T-cell (primary cell): ENCODE measurements around the gene KCNK3. TPM values are rescaled to one million over a fixed set of nuclear protein-coding genes. Genes with fewer than 3 reads are reported as not detected.

Experiments used
- ATAC-seq, 4 experiments: fragments of 200-7000 bp in 3 of 4; fragments of 150-1000 bp in 1 of 4; cut with Tn5 transposase; replicated peaks in 1 of 4; 1 replicate in 3 of 4; 2 replicates in 1 of 4; pipeline ENCODE4 v1.10.0; 2021; ENCODE audit warnings: moderate library complexity in 3 of 4, mild to moderate bottlenecking in 2 of 4, moderate number of reproducible peaks in 1 of 4
- CTCF ChIA-PET, 2 donors: fragments of 300-600 bp; sonication (Branson Sonifier 250); formaldehyde crosslinking; loops; one replicate each; lab custom pipeline; 2022; ENCODE audit warnings: antibody characterized with exemption in 2 of 2; lab: Charles Lee
- POLR2A ChIA-PET, 2 donors: fragments of 300-600 bp; sonication (Branson Sonifier 250); formaldehyde crosslinking; loops; one replicate each; lab custom pipeline; 2022; ENCODE audit warnings: antibody characterized with exemption in 2 of 2; lab: Charles Lee
- DNase-seq, 35 experiments: peaks; one replicate each; pipeline versions ENCODE4 v3.0.0 to v3.0.0-alpha.2; 2013 to 2023
- H3K27ac ChIP-seq: one replicate; pipeline ENCODE4 v1.5.1; 2013; ENCODE audit warnings: low read length
- H3K27me3 ChIP-seq, 2 experiments: replicated peaks in 1 of 2; 1 replicate in 1 of 2; 2 replicates in 1 of 2; pipeline versions ENCODE4 v1.6.1 to v1.7.0; 2013; ENCODE audit warnings: low read length in 1 of 2, mixed read lengths in 1 of 2; ENCODE audit not compliant: control insufficient read depth in 2 of 2, insufficient read depth in 2 of 2; ENCODE audit errors: extremely low read depth in 1 of 2
- H3K36me3 ChIP-seq, 2 donors: 1 replicate in 1 of 2; 2 replicates in 1 of 2; pipeline versions ENCODE4 v1.6.1 to v1.7.0; 2013; ENCODE audit warnings: low read length in 1 of 2; ENCODE audit not compliant: control insufficient read depth in 2 of 2, insufficient read depth in 1 of 2; ENCODE audit errors: extremely low read depth in 1 of 2
- H3K4me1 ChIP-seq, 2 experiments: 1 replicate in 1 of 2; 2 replicates in 1 of 2; pipeline versions ENCODE4 v1.6.1 to v1.7.0; 2013; ENCODE audit warnings: low read length in 2 of 2, mixed read lengths in 1 of 2; ENCODE audit not compliant: insufficient read depth in 2 of 2, control insufficient read depth in 1 of 2; ENCODE audit errors: extremely low read depth in 1 of 2
- H3K4me3 ChIP-seq, 2 donors: 1 replicate in 1 of 2; 2 replicates in 1 of 2; pipeline versions ENCODE4 v1.5.1 to v1.7.0; 2013; ENCODE audit warnings: mild to moderate bottlenecking in 2 of 2, low read length in 1 of 2, moderate library complexity in 1 of 2; ENCODE audit not compliant: control insufficient read depth in 1 of 2; ENCODE audit errors: extremely low read depth in 1 of 2
- H3K9me3 ChIP-seq: 2 replicates; pipeline ENCODE4 v1.7.0; 2013
- H3K27ac Mint-ChIP-seq, 2 donors: one replicate each; pipeline ENCODE4 v1.8.0; 2020 to 2021; ENCODE audit warnings: mild to moderate bottlenecking in 2 of 2, mixed read lengths in 2 of 2
- H3K27me3 Mint-ChIP-seq, 2 donors: one replicate each; pipeline ENCODE4 v1.8.0; 2021 to 2022; ENCODE audit warnings: mixed read lengths in 2 of 2
- H3K36me3 Mint-ChIP-seq: one replicate; pipeline ENCODE4 v1.8.0; 2021; ENCODE audit warnings: mixed read lengths
- H3K4me1 Mint-ChIP-seq, 3 donors: one replicate each; pipeline ENCODE4 v1.8.0; 2020 to 2022; ENCODE audit warnings: mixed read lengths in 3 of 3, mild to moderate bottlenecking in 1 of 3
- H3K4me3 Mint-ChIP-seq, 3 donors: one replicate each; pipeline ENCODE4 v1.8.0; 2020 to 2022; ENCODE audit warnings: mild to moderate bottlenecking in 3 of 3, mixed read lengths in 3 of 3, moderate library complexity in 3 of 3
- H3K9me3 Mint-ChIP-seq, 3 donors: one replicate each; pipeline ENCODE4 v1.8.0; 2020 to 2022; ENCODE audit warnings: mixed read lengths in 3 of 3
- WGBS: methylation state at CpG from one replicate; pipeline ENCODE4 v1.1.5; 2013; ENCODE audit warnings: missing lambda C conversion rate; ENCODE audit not compliant: insufficient coverage; 5-methylcytosine and 5-hydroxymethylcytosine counted together
- total RNA-seq, 35 experiments: library from RNA in 6 of 35; stranded (reverse) in 6 of 35; fragments of 120-200 nt in 1 of 35; gene quantifications; one replicate each; pipeline versions ENCODE4 v1.2.1 to v1.2.4 and lab custom pipeline; 2013 to 2026

KCNK3 gene
- total RNA-seq, 5 donors from 2014 or later (not counting 1 experiment from before 2014, with no cell fraction given): 0.23 to 0.35 (median 0.26) TPM; not detected in 2

DNA sequence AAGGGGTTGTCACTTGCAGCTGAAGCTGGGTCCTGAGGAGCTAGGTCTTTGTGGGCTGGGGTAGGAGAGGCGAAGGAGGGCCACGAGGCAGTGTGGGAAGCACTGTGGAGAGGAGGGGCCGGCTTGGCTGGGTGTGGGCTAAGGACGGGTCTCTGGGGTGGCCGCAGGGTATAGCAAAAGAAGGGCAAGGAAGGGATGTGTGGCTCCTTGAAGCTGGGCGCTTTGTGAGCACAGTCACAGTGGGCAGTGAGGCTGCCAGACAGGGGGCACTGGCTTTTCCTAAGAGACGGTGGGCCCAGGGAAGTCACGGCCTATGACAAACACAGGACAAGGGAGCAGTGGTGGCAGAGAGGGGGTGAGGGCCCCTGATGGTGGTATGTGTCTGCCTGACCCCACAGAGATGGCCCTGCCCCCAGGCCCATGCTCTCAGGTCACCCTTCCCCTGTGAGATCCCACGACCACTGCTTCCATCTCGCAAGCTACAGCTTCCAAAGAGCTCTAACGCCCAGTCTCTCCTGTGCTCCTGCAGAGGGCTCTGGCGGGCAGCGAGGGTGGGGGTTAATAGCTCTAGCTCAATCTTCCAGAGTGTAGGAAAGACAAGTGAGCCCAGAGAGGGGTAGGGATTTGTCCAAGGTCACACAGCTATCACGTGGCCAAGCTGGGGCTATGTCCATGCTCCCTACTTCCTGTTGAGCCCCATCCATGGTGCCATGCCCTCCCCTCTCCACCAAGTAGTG lies 32.4 kb downstream of the KCNK3 start:
- Histone ChIP-seq H3K36me3 (no peaks in the 10 kb centered on the region), H3K27ac (no peak overlapping the region), H3K4me3 (no peak overlapping the region), H3K4me1 (peaks cover 0 to 5% of the 10 kb centered on the region in 2 experiments), H3K27me3 (peaks cover 4 to 36% of the 10 kb centered on the region in 2 experiments), H3K9me3 (no peaks in the 10 kb centered on the region)
- DNase-seq (no peak), ATAC-seq (no peak)
- no peaks in the 10 kb centered on the region for H3K36me3 Mint-ChIP-seq
- H3K4me3 Mint-ChIP-seq: no peak overlapping the region
- WGBS: 83% methylated on average over 11 of the region's 14 CpGs
- H3K27ac Mint-ChIP-seq: no peak overlapping the region
- peaks cover 7 to 11% of the 10 kb centered on the region in 2 donors for H3K27me3 Mint-ChIP-seq
- no peaks in the 10 kb centered on the region for H3K9me3 Mint-ChIP-seq
- CTCF ChIA-PET: interaction anchor here in 1 of 2 donors (0.7 kb wide), 1 partner anchor 420 kb away, joined by 3 read pairs; no protein-coding TSS in a partner anchor
- peaks cover 0 to 2% (median 0%) of the 10 kb centered on the region in 3 donors for H3K4me1 Mint-ChIP-seq
- POLR2A ChIA-PET: no interaction called here

DNA sequence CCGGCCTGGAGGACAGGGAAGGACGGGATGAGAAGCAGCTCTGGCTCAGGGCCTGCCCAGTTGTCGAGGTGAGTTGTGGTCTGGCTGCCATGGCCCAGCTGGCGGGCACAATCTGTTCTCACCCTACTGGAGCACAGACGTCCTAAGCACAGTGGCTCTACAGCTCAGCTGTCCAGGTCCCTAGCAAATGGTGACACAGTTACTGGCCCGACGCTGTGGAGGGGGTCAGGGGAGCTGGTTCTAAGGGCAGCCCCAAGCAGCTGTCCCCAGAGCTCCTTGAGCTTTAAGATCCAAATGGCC lies 32.9 kb downstream of the KCNK3 start:
- Mint-ChIP-seq H3K36me3 (no peaks in the 10 kb centered on the region), H3K4me3 (no peak overlapping the region), H3K27me3 (peaks cover 7 to 11% of the 10 kb centered on the region in 2 donors), H3K4me1 (peaks cover 0 to 2% (median 0%) of the 10 kb centered on the region in 3 donors), H3K27ac (no peak overlapping the region), H3K9me3 (no peaks in the 10 kb centered on the region)
- CTCF ChIA-PET: interaction anchor here in 1 of 2 donors (0.7 kb wide), 1 partner anchor 420 kb away, joined by 3 read pairs; no protein-coding TSS in a partner anchor
- H3K36me3 ChIP-seq: no peaks in the 10 kb centered on the region
- DNase-seq: no peak
- no peak overlapping the region for H3K4me3 ChIP-seq
- POLR2A ChIA-PET: no interaction called here
- H3K4me1 ChIP-seq: peaks cover 0 to 5% of the 10 kb centered on the region in 2 experiments
- no peak for ATAC-seq
- H3K27ac ChIP-seq: no peak overlapping the region
- peaks cover 4 to 42% of the 10 kb centered on the region in 2 experiments for H3K27me3 ChIP-seq
- H3K9me3 ChIP-seq: no peaks in the 10 kb centered on the region
- 82% methylated on average over 6 of the region's 7 CpGs for WGBS

- CTCF ChIA-PET: interaction anchor here in 1 of 2 donors (0.5 kb wide), 1 partner anchor 129 kb away, joined by 5 read pairs; no protein-coding TSS in a partner anchor
- DNase-seq (no peak), ATAC-seq (no peak)
- no peak overlapping the region for H3K4me3 Mint-ChIP-seq
- no peak overlapping the region for H3K27ac ChIP-seq
- peaks cover 0 to 5% of the 10 kb centered on the region in 2 experiments for H3K4me1 ChIP-seq
- H3K27me3 ChIP-seq: peaks cover 4 to 42% of the 10 kb centered on the region in 2 experiments
- no peaks in the 10 kb centered on the region for H3K36me3 ChIP-seq
- no peaks in the 10 kb centered on the region for H3K36me3 Mint-ChIP-seq
- H3K27ac Mint-ChIP-seq: no peak overlapping the region
- no peak overlapping the region for H3K4me3 ChIP-seq
- H3K9me3 Mint-ChIP-seq: no peaks in the 10 kb centered on the region
- POLR2A ChIA-PET: no interaction called here
- H3K9me3 ChIP-seq: no peaks in the 10 kb centered on the region
- WGBS: no CpG with 5 or more reads among the region's 1 CpG
- peaks cover 0 to 2% (median 0%) of the 10 kb centered on the region in 3 donors for H3K4me1 Mint-ChIP-seq
- peaks cover 11 to 14% of the 10 kb centered on the region in 2 donors for H3K27me3 Mint-ChIP-seq
These were observed 33.7 kb downstream of the KCNK3 start for GRCh38 chr2:26726228-26726627.

- peak overlapping the region in 1 of 2 donors; percentile 11 for H3K4me3 ChIP-seq
- no peaks in the 10 kb centered on the region for H3K36me3 Mint-ChIP-seq
- H3K27ac Mint-ChIP-seq: no peak overlapping the region
- H3K27me3 Mint-ChIP-seq: peaks cover 14 to 16% of the 10 kb centered on the region in 2 donors
- no peaks in the 10 kb centered on the region for H3K4me1 Mint-ChIP-seq
- H3K4me3 Mint-ChIP-seq: peak overlapping the region in 1 of 3 donors; percentile 23
- peak in 14 of 35 experiments; percentile 3 to 42 (median 15) for DNase-seq
- no peaks in the 10 kb centered on the region for H3K36me3 ChIP-seq
- no peak overlapping the region for H3K27ac ChIP-seq
- ATAC-seq: peak; percentile 56 to 82 (median 60)
- H3K9me3 Mint-ChIP-seq: no peaks in the 10 kb centered on the region
- POLR2A ChIA-PET: no interaction called here
- peaks cover 0 to 5% of the 10 kb centered on the region in 2 experiments for H3K4me1 ChIP-seq
- H3K9me3 ChIP-seq: no peaks in the 10 kb centered on the region
- H3K27me3 ChIP-seq: peaks cover 4 to 48% of the 10 kb centered on the region in 2 experiments
- 59% methylated on average over 101 of the region's 101 CpGs for WGBS
- CTCF ChIA-PET: interaction anchor here in 1 of 2 donors (0.6 kb wide), 2 partner anchors 131 to 517 kb away, joined by 3 read pairs; no protein-coding TSS in a partner anchor
These were observed 35.4 kb downstream of the KCNK3 start for GRCh38 chr2:26727641-26728561.

DNA sequence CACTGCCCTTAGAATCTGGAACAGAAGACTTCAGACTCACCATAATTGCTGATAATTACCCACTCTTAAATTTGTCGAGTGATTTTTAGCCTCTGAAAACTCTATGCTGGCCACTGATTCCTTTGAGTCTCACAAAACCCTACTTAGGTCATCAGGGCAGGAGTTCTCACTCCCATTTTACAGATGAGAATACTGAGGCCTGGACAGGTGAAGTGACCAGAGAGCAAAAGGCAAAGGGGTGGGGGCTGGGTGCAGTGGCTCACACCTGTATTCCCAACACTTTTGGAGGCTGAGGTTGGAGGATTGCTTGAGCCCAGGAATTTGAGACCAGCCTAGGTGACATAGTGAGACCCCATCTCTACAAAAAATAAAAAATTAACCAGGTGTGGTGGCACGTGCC lies 36.8 kb downstream of the KCNK3 start:
- 92% methylated on average over 2 of the region's 2 CpGs for WGBS
- Mint-ChIP-seq H3K36me3 (no peaks in the 10 kb centered on the region), H3K27me3 (peaks cover 16 to 19% of the 10 kb centered on the region in 2 donors), H3K9me3 (no peaks in the 10 kb centered on the region), H3K4me3 (peak overlapping the region in 1 of 3 donors; percentile 34), H3K4me1 (no peaks in the 10 kb centered on the region), H3K27ac (no peak overlapping the region)
- POLR2A ChIA-PET: no interaction called here
- no peak overlapping the region for H3K27ac ChIP-seq
- DNase-seq (no peak), ATAC-seq (no peak)
- H3K36me3 ChIP-seq: no peaks in the 10 kb centered on the region
- peaks cover 6 to 43% of the 10 kb centered on the region in 2 experiments for H3K27me3 ChIP-seq
- H3K9me3 ChIP-seq: no peaks in the 10 kb centered on the region
- CTCF ChIA-PET: no interaction called here
- no peak overlapping the region for H3K4me3 ChIP-seq
- H3K4me1 ChIP-seq: peaks cover 0 to 5% of the 10 kb centered on the region in 2 experiments
